GM11168 (cell line): ENCODE measurements around the gene SLC22A7.

ENCODE experiments used
- in situ Hi-C: fragments of 300-500 bp; cut with MboI; formaldehyde crosslinking; loops from one replicate; pipeline ENCODE4 v1.12.0; 2022; ENCODE audit warnings: low sequenced_read_pairs; ENCODE audit not compliant: unreplicated experiment

Gene SLC22A7

DNA sequence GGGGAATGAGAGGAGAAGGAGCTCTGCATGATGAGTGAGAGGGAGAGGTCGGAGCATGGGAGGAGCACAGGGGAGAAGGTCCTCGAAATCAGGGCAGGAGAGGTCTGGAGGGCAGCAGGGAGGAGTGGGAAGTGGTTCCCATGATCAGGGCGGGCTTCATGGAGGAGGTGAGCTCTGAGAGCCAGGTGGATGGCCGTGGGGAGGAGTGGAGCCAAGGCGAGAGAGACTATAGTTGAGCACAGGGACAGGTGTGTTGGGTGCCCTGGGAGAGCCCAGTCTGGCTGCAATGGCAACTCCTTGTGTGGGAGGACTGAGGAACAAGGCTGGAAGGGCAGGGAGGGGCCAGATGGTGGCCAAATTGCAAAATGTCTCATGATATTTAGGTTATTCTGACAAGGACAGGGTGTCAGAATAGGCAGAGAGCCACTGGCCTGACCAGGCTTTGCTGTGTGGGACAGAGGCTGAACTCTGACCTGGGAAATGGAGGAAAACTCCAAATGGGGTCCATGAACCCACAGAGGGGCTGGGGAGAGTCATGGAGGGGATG, 33.4 kb upstream of the SLC22A7 start:
- in situ Hi-C loops: loop anchor here (10.0 kb wide), 2 partner anchors 140 to 240 kb away; no protein-coding TSS in a partner anchor

DNA sequence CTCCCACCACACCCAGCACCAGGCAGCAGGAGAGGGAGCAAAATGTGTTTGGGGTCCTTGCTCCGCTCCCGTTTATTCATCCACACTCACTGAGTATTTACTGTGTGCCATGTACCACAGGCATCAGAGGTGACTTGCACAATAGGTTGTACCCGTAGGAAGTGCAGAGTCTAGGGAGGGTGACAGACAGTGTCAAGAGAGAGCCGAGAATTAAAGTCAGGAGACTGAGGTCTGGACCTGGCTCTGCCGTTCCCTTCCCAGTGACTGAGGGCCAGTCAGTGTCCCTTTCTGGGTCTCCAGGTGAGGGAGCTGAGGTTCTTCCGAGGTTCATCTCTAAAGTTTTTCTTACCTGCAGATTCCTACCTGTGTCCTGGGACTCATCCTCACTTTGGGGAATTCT, 32.5 kb upstream of the SLC22A7 start:
- in situ Hi-C loops: loop anchor here (10.0 kb wide), 2 partner anchors 139 to 239 kb away; no protein-coding TSS in a partner anchor

DNA sequence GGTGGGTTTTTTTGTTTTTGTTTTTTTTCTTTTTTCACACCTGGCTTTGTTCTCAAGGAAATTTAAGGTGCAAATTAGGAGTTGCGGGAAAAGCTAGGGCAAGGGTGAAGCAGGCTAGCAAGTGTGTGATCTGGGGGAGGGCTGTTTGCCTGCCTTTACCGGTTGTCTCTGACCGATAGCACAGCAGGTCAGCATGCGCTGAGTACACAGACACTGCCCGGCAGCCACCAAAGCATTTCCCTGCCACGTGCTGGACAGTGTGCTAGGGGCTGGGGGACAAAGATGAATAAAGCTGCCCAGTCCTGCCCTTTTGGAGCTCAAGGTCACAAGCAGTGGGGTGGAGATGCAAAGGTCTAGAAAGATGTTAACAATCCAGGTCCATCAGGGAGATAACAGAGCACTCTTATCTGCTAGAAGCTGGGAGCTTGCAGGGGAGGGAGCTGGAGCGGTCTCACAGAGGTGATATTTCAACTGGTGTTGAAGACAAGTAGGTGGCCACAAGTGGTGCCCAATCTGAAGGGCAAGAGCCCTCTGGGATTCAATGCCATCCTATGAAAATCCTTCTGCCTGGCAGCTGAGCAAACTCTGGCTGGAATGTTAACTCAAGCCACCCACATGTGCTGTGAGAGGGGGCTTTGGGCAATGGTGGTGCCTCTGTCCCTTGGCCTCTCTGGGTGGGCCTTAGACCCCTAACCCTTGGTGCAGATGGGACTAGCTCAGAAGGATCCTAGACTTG, 30.3 kb upstream of the SLC22A7 start:
- in situ Hi-C loops: loop anchor here (10.0 kb wide), 2 partner anchors 137 to 237 kb away; no protein-coding TSS in a partner anchor

DNA sequence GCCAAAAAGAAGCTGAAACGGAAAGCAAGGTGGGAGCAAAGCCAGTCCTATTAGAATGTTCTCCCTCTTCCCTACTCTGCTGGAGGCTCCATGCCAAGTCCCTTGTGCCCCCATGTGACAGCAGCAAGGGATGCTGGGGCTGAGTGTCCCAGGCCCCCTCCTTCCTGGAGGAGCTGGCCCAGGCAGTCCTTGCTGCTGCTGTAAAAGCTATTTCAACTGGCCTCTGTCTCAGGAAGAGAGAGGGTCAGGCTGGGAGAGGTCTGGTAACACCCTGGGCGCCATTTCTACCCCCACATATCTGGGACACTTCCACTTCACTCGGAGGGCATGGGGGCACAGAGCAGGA, 29.7 kb upstream of the SLC22A7 start:
- in situ Hi-C loops: loop anchor here (10.0 kb wide), 2 partner anchors 136 to 236 kb away; no protein-coding TSS in a partner anchor

DNA sequence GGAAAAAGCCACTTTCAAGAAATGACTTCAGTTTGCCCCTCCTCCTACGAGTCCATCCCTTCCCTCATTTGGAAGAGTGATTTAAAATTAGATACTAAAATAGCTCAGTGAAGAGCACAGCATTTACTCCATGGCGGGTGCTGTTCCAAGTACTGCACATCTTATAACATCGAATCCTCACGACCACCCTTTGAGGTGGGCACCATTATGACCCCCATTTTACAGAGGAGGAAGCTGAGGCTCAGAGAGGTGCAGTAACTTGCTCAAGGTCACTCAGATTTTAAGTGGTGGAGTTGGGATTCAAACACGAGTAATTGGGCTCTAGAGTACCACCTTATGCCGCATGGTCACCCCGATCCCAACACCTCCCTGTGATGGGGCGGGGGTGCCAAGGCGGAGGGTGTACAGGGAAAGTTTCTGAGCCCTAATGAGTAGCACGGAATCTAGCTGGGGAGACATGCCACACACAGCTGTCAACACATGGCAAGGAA, 29.2 kb upstream of the SLC22A7 start:
- in situ Hi-C loops: loop anchor here (10.0 kb wide), 2 partner anchors 136 to 236 kb away; no protein-coding TSS in a partner anchor

DNA sequence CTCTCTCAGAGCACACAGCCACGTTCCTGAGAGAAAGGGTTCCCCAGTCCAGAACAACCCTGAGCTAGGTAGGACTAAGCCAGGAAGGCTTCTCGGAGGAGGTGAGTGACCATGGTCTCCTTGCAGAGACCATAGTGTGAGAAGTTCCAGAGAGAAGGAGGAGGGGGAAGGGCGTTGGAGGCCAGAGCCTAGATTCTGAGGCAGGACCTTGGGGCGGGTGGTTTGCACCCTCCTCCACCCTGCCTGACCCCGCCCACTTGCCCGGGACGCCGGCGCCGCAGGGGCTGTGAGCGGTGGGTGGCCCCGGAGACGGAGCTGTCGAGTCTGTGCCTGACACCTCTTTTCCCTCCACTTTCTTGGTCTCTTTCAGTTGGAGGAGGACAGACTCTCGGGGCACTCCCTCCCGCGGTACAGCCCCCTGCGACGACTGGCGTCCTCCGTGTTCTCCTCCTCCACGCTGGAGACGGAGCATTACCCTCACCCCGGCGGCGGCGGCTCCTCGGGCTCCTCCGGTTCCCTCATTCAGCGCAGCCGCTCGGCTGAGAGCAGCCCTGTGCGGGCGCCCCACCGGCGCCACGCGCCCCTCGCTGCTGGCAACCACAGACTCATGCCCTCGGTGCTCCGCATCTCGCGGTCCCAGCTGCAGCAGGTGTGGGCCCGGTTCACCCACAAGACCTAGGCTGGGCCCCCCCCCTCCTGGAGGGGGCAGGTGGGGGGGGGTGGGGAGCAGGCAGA, 28.6 kb upstream of the SLC22A7 start:
- in situ Hi-C loops: loop anchor here (10.0 kb wide), 2 partner anchors 135 to 235 kb away; no protein-coding TSS in a partner anchor

DNA sequence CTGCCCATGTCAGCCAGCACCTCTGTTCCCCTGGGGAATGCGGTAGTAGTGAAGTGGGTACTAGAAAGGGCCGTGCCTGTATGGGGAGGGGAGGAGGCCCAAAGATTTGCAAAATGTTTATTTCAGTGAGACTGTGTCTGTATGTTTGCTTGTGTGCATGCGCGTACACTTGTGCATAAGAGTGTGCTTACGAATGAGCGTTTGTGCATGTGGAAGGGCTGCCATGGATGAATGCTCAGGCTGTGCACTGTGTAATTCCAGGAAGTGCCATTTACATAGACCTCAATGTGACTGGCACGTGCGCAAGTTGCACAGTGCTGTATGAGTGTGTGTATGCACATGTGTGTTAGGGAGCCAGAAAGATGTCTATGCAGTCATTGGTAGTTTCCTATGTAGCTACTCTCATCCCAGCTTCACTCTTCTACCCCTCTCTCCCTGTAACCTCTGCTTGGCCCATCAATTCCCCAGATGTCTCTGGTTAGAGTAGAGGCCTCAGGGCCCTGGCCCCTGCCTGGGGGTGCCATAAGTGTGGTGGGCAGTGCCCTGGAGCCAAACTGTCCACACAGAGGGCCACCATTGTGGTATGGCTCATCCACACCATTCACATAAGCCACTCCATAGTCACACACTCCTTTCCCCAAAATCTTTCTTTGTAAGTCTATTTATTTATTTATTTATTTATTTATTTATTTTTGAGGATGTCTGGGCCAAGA, 26.8 kb upstream of the SLC22A7 start:
- in situ Hi-C loops: no loop called here

DNA sequence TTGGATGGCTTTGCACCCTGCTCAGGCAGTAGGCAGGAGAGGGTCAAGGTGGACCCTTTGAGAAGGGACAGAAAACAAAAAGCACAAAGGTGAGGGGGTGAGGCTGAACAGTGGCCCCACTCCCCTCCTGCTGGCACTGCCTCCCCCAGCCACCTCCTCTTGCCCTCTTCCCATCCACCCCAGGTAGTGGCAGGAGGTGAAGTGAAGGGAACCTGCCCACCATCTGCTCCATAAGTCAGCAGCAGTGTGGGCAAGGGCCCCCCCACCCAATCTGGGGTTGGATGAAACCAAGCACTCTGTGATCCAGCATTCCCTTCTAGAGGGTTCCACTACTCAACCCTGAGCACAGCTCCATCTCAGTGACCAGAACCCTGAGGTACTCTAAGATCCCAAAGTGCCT, 26.1 kb upstream of the SLC22A7 start:
- in situ Hi-C loops: no loop called here

DNA sequence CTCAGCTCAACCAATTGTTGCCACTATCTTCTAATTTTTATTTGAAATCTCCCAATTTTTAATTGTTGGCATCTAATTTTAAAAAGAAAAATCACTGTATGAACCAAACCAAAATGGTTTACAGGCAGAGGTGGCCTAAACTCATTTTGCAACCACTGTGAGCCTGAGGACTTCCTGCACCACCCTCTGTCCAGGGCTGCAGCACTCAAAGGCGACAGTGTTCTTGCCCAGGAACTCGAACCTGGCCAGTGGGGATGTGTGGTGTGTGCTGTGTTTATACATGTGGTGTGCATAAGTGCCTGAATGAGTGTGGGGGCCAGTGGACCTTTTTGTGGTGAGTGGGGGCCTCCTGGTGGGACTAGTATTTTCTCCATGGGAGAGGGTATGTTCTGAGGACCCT, 24.4 kb upstream of the SLC22A7 start:
- in situ Hi-C loops: no loop called here

DNA sequence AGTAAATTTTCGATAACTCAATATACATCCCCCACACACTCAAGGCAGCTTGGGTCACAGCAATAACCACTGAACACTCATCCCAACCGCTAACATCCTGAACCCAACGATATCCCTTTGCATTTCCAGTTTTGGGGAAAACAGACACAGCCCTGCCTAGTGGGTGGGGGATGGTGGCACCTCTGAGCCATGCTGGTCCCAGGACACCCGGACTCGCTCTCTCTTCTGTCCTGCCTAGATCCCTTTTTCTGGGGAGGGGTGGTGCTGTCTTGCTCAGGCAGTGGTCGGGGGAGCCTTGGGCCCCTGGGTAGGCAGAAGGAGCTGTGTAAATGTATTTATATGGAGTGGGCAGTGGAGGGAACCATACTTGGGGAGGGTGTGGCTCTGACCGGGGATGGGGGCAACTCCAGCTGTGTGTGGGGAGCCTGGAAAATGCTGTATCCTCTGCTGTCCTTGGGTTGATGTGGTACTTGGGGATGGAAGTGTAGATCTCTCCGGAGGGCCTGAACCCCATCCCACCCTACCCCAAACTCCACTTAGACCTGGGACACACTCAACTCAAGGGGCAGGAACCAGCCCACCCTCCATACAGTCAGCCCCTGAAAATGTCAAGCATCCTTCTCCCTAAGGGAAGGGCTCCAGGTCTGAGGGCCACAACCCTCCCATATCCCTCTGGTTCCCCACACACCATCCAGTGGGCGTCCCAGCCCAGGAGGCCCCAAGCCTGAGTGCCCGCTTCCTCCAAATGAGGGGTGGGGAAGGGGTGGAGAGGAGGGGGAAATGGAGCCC, 23.7 kb upstream of the SLC22A7 start:
- in situ Hi-C loops: no loop called here

DNA sequence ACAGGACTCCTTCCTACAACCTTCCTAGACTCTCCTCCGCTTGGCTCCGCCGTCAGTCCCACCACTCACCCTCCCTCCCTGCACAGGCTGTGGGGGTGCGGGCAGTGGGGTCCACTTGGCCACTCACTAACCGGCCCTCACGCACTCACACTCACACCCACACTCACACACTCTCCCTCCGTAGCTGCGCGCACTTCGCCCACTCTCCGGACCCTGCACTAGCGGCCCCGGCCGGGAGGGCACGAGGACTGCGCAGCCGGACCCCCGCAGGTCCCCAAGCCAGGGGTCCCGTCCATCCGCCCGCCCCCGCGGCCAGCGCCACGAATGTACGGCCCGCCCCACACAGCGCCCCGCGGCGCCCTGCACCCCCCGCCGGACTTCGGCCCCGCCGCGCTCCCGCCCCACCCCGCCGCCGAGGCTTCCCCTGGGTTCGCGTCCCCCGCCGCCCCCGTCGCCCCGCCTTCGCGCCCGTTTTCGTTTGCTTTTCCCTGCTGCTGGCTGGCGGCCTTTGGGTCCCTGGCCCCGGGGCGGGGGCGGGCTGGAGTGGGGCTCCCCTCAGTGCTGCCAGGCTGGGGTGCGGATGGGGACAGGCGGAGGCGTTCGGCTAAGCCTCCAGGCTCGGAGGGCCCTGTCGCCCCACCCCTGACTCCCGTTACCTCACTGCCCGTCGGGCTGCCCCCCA, 23.0 kb upstream of the SLC22A7 start:
- in situ Hi-C loops: no loop called here

DNA sequence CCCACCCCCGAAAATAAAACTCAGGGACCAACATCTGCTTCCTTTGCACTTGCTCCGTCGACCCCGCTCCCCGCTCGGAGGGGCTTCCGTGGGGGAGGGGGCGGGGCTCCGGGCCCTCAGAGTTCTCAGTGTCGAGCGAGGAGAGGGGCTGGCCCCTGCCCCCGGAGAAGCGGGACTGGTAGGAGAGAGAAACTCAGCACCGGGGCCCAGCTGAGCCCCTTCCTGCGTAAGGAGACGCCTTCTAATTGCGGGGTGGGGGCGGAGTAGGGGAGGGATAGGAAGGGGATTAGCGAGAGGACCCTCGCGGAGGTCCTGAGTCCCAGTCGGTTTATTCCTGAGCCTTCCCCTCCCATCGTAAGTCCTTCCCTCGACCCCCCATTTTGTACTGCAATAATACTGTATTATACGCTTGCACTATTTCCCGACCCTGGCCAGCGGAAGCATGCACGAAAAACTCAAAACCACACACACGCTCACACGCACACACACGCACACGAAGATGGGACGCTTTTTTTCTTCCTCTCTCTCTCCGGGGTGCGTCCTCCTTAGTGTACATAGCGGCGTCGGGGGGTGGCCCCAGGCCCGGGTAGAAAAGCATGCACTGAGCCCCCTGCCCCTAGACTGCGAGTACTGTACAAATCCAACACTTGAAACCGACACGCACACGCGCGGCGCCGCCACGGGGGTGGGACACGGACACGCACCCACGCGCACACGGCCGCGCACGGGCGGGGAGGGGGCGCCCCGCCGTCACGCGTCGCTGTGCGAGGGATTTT, 22.1 kb upstream of the SLC22A7 start:
- in situ Hi-C loops: no loop called here

DNA sequence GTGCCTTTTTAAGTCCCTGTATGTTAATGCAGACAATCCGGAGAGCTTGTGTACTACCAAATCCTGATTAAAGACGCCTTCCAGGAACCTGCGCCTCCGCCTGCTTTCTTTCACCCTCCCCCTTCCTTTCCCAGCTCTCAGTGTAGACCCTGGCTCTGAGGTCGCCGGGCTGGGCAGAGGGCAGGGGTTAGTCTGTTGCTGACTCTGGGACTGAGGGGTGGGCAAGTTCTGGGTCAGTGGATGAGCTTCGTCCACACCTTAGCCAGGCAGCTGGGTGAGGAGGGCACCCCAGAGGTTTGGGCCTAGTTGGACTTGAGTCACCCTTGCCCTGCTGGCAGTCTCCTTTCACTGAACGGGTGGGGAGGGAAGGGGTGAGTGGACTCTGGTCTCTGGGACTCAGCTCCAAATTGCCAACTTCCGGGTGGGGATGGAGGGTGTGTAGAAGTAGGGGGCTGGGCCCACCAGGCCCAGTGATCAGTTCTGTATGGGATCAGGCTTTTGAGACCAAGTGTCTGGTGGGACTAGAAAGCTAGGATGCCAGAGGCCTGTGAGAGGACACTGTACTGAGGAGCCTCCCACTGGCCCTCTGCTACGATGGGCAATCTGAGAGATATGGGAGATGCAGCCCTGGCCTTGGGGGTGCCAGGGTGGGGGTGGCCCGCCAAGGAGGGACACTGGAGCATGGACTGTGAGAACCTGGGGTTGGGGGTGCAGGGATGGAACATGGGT, 21.3 kb upstream of the SLC22A7 start:
- in situ Hi-C loops: no loop called here

DNA sequence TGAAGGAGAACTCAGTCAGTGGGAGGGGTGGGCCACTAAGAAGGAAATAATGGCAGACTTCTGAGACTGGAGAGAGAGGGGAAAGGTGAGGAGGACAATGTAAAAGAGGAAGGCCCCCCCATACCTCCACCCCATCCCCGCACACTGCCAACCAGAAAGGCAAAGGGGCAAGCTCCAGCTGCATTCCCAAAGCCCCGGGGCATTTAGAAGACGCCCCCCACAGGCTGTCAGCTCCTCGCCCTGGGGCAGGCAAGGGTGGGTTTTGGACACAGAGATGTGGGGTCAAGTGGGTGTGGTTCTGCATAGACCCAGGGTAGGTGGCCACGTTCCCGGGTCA, 20.8 kb upstream of the SLC22A7 start:
- in situ Hi-C loops: no loop called here

DNA sequence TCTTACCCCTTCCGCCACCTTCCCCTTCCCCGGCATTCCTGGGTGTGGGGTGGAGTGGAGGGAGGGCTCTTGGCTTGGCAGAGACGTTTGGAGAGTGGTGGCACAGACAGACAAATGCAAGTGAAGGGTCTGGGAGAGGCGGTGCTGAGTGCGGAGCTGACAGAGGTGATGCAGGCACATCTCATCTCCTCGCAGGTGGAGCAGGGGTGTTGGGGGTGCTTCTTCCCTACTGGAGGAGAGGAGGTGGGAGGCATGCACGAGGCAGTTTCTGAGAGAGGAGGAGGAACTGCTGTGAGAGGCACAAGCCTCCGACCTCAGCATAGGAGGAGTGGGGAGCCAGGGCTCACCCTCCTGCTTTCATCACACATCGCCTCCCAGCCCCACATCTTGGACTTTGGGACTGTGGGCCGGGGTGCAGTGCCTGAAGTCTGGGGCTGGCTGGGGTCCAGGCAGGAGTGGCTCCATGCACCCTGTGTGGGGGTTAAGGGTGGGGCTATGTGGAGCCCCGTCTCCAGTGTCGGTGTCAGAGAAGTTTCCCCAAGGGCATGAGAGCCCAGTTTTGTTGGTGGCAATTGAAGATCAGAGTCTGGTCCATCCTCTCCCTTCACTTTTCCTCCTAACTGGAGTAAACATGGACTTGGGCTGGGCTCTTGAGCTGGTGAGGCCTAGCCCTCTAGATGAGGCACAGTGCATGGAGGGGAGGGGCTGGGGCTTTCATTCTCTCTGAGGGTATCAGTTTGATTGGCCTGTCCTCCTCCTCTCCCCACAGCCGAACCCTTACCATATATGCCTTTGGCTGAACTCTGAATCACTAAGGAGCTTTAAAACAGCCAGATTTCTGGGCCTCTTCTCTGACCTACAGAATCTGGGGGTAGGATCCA, 20.2 kb upstream of the SLC22A7 start:
- in situ Hi-C loops: no loop called here

DNA sequence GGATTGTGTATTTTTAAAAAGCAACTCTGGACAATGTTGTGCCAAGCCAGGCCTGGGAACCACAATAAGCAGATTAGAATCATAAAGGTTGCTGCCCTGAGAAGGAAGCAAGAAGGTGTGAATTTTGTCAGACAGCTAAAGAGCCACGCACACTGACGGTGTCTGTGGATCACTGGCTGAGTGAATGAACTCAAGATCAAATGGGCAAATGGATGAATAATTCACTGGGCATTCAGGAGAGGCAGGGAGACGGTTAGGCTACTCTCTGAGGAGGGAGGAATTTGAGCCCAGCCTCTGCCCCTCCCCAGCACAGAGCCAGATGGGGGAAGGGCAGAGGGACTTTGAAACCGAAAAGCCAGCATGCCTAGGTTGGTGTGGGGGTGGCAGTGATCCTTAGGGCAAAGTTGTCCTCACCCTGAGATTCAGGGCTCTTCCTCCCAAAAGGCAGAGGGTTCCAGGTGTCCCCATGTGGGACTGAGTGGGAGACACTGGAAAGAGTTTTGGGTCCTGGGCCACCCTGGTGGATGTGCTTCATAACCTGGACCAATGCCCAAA, 19.5 kb upstream of the SLC22A7 start:
- in situ Hi-C loops: no loop called here

DNA sequence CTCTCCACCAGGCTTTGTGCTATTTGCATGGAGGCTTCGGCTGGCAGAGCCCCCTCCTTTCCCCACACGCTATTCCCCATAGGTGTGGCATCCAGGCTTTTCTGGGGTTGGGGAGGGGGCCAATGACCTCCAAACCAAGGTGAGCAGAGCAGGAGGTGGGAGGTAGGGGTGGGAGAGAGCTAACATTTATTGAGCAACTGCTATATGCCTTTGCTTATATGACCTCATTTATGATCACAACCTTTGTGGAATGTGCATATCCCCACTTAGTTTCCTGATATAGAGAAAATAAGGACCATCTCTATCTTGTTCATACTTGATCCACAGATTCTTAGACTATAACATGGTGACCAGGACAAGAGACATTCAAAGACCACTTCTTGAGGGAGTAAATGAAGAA, 17.8 kb upstream of the SLC22A7 start:
- in situ Hi-C loops: no loop called here
